AG09319 (cell line): ENCODE results near the gene RAD51B.

Experiments
- DNase-seq: peaks from one replicate; pipeline ENCODE4 v3.0.0-alpha.2; 2010; ENCODE audit warnings: low read depth; ENCODE audit errors: extremely low read depth
- CTCF ChIP-seq: IDR thresholded peaks from 2 replicates; pipeline ENCODE4 v1.5.1; 2011; ENCODE audit warnings: low read depth, mild to moderate bottlenecking, inconsistent platforms, low read length, moderate library complexity

Gene RAD51B

GRCh38 chr14:68377006-68377405 lies 557.4 kb downstream of the RAD51B start:
- DNase-seq, result no peak
- no peak for TF ChIP-seq CTCF

GRCh38 chr14:68377459-68377858 lies 557.9 kb downstream of the RAD51B start:
- TF ChIP-seq CTCF, result no peak
- DNase-seq, result no peak

- DNase-seq, result no peak
- TF ChIP-seq CTCF, result no peak
Observed at GRCh38 chr14:68379510-68380328, 560.1 kb downstream of the RAD51B start.

GRCh38 chr14:68380329-68380741 lies 560.8 kb downstream of the RAD51B start:
- TF ChIP-seq CTCF, result no peak
- DNase-seq, result no peak

GRCh38 chr14:68384335-68384734 lies 564.8 kb downstream of the RAD51B start:
- DNase-seq, result no peak
- no peak for TF ChIP-seq CTCF

GRCh38 chr14:68384881-68385280 lies 565.3 kb downstream of the RAD51B start:
- no peak for TF ChIP-seq CTCF
- no peak for DNase-seq

- TF ChIP-seq CTCF, result no peak
Observed at GRCh38 chr14:68386446-68386845, 566.9 kb downstream of the RAD51B start.

More at GRCh38 chr14:68386446-68386845, 566.9 kb downstream of the RAD51B start:
- no peak for DNase-seq
